Osteocyte (in vitro differentiated cells): ENCODE measurements around the gene RASAL2. TPM values are rescaled to one million over a fixed set of nuclear protein-coding genes. Genes with fewer than 3 reads are reported as not detected.

Experiments
- DNase-seq: peaks from one replicate; pipeline ENCODE4 v3.0.0; 2021; ENCODE audit warnings: mixed read lengths; ENCODE audit not compliant: unreplicated experiment; ENCODE audit errors: extremely low spot score
- H3K27ac Mint-ChIP-seq: one replicate; pipeline ENCODE4 v1.8.0; 2021; ENCODE audit warnings: mild to moderate bottlenecking, mixed read lengths; ENCODE audit not compliant: unreplicated experiment
- H3K27me3 Mint-ChIP-seq: one replicate; pipeline ENCODE4 v1.8.0; 2021; ENCODE audit warnings: mixed read lengths; ENCODE audit not compliant: unreplicated experiment
- H3K36me3 Mint-ChIP-seq: one replicate; pipeline ENCODE4 v1.8.0; 2021; ENCODE audit warnings: mixed read lengths; ENCODE audit not compliant: unreplicated experiment
- H3K4me1 Mint-ChIP-seq: one replicate; pipeline ENCODE4 v1.8.0; 2021; ENCODE audit warnings: mixed read lengths; ENCODE audit not compliant: unreplicated experiment
- H3K4me3 Mint-ChIP-seq: one replicate; pipeline ENCODE4 v1.8.0; 2021; ENCODE audit warnings: mild to moderate bottlenecking, moderate library complexity, mixed read lengths; ENCODE audit not compliant: unreplicated experiment
- H3K9me3 Mint-ChIP-seq: one replicate; pipeline ENCODE4 v1.8.0; 2021; ENCODE audit warnings: mixed read lengths; ENCODE audit not compliant: unreplicated experiment
- total RNA-seq: library from RNA; stranded (reverse); gene quantifications from 2 replicates; pipeline ENCODE4 v1.2.1, GENCODE V29; 2021
- TF ChIP-seq, protein P1 (sequence below): fragments of 200-600 bp; sonication (generic); IDR thresholded peaks from 2 replicates; pipeline ENCODE4 v1.5.0; 2021; ENCODE audit warnings: antibody characterized with exemption, mild to moderate bottlenecking, moderate library complexity

Gene RASAL2
- total RNA-seq, 1 donor from 2014 or later, result 34.2 TPM

DNA sequence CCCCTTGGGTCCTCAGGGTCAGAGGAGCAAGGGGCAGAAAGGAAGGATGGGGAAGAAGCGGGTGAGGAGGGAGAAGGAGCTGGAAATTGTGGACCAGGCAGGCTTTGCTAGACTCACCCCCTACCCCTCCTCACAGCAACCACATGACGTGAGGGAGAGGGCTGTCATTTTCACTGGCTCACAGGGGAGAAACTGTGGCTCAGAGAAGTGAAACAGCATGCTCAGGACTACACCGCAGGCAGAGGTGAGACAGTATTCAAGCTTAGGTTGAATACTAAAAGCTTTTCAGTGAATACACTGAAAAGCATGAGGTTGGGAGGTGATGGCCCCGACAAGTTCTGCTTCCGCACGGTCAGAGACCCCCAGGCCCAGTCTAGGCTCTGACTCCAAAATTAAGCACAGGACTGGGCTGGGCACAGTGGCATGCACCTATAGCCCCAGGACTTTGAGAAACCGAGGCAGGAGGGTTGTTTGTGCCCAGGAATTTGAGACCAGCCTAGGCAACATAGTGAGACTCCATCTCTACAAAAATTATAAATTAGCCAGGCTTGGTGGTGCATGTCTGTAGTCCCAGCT, 404.1 kb downstream of the RASAL2 start:
- DNase-seq, result peak; percentile 36
- no peak overlapping the region for H3K4me3 Mint-ChIP-seq
- H3K36me3 Mint-ChIP-seq, result no peaks in the 10 kb centered on the region
- no peaks in the 10 kb centered on the region for H3K9me3 Mint-ChIP-seq
- H3K4me1 Mint-ChIP-seq, result no peaks in the 10 kb centered on the region
- H3K27ac Mint-ChIP-seq, result no peak overlapping the region
- TF ChIP-seq, protein P1, sequence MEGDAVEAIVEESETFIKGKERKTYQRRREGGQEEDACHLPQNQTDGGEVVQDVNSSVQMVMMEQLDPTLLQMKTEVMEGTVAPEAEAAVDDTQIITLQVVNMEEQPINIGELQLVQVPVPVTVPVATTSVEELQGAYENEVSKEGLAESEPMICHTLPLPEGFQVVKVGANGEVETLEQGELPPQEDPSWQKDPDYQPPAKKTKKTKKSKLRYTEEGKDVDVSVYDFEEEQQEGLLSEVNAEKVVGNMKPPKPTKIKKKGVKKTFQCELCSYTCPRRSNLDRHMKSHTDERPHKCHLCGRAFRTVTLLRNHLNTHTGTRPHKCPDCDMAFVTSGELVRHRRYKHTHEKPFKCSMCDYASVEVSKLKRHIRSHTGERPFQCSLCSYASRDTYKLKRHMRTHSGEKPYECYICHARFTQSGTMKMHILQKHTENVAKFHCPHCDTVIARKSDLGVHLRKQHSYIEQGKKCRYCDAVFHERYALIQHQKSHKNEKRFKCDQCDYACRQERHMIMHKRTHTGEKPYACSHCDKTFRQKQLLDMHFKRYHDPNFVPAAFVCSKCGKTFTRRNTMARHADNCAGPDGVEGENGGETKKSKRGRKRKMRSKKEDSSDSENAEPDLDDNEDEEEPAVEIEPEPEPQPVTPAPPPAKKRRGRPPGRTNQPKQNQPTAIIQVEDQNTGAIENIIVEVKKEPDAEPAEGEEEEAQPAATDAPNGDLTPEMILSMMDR, result no peak
- H3K27me3 Mint-ChIP-seq, result no peaks in the 10 kb centered on the region

DNA sequence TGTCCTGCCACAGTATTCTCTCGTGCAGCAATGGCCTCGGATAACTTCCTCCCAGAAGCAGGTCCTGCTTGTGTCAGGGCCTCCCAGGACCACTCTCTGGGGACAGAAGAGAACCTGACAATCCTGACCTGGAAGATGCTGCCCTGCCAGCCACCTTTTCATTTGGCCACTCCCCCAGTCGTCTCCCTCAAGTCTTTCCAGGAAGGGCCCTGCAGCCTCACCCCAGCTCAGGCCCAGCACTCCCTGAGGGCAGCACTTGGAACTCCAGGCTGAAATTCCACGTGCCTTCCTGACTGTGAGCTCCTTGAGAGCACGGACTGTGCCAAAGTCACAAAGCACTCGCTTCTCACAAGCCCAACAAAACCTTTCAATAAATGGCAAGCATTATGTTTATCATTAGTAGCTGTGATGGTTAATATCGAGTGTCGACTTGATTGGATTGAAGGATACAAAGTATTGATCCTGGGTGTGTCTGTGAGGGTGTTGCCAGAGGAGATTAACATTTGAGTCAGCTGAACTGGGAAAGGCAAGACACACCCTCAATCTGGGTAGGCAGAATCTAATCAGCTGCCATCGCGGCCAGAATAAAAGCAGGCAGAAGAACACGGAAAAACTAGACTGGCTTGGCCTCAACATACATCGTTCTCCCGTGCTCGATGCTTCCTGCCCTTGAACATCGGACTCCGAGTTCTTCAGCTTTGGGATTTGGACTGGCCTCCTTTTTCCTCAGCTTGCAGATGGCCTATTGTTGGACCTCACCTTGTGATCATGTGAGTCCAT, 405.2 kb downstream of the RASAL2 start:
- H3K36me3 Mint-ChIP-seq, result no peaks in the 10 kb centered on the region
- no peak overlapping the region for H3K27ac Mint-ChIP-seq
- H3K27me3 Mint-ChIP-seq, result no peaks in the 10 kb centered on the region
- H3K4me3 Mint-ChIP-seq, result no peak overlapping the region
- TF ChIP-seq, protein P1, result no peak
- H3K9me3 Mint-ChIP-seq, result no peaks in the 10 kb centered on the region
- DNase-seq, result peak; percentile 73
- H3K4me1 Mint-ChIP-seq, result no peaks in the 10 kb centered on the region

DNA sequence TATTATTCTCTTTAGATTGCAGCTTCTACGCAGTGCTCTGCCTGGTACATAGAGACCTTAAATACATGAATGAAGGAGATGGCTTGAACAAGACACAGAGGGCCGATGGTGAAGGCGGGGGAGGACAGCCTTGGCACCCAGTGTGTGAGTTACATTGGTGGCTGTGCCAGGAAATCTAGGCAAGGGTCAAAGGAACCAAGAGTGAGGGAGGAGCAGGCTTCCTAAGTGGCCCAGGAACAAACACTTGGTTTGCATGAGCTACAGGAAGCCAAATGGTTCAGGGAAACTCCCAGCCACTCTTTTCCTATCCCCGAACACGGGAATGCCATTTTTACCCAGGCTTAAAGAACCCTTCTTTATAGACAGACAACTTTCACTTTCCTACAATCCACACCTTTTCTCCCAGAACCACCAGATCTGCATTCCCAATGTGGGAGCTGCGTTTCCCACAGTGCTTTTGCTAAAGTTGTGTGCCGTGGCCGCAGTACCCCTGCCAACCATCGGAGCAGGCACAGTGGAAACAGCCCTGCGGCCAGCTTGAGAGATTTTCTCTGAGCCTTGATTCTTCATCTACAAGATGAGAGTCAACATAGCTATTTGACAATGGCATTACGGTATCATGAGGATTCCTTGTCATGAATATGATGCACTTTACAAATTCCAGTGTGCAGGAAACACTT, 406.3 kb downstream of the RASAL2 start:
- Mint-ChIP-seq H3K9me3 (no peaks in the 10 kb centered on the region), H3K4me3 (no peak overlapping the region), H3K4me1 (no peaks in the 10 kb centered on the region), H3K36me3 (no peaks in the 10 kb centered on the region), H3K27ac (no peak overlapping the region), H3K27me3 (no peaks in the 10 kb centered on the region)
- peak; percentile 46 for DNase-seq
- TF ChIP-seq, protein P1, result no peak

DNA sequence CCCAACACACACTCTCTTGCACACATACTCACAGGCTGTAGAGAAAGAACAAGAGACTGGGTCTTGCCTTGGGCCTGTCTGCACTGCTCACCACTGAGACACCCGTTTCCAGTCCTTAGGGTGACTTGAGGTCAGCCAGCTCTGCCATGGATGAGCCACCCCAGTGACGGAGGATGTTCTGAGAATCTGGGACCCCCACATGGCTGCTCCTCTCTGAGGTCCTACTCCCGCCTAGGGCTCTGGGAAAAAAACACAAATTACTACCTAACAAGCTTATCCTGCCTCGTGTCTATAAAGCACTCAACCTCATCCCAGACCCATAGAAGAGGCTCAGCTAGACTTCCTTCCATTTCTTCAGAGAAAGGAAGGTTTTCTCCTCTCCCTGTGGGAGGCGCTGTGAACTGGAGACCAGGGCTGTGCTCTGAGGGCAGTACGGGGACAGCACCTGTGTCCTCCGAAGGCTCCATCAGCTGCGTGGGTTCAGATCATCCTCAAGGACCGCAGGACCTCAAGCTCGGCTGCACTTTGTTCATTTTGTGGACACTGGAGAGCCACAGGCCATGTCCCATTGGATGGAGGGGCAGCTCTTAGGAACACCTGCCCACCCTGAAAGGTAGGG, 407.1 kb downstream of the RASAL2 start:
- Mint-ChIP-seq H3K27ac (no peak overlapping the region), H3K4me3 (no peak overlapping the region), H3K27me3 (no peaks in the 10 kb centered on the region), H3K36me3 (no peaks in the 10 kb centered on the region), H3K4me1 (no peaks in the 10 kb centered on the region), H3K9me3 (no peaks in the 10 kb centered on the region)
- TF ChIP-seq, protein P1, result no peak
- DNase-seq, result no peak
